Measurements from ENCODE around the gene MOSMO.
"Not testable (repeated sequence)": the region's sequence is repeated elsewhere in the genome, so short reads cannot be mapped to it uniquely, and the experiment has no call there.

Gene MOSMO

DNA sequence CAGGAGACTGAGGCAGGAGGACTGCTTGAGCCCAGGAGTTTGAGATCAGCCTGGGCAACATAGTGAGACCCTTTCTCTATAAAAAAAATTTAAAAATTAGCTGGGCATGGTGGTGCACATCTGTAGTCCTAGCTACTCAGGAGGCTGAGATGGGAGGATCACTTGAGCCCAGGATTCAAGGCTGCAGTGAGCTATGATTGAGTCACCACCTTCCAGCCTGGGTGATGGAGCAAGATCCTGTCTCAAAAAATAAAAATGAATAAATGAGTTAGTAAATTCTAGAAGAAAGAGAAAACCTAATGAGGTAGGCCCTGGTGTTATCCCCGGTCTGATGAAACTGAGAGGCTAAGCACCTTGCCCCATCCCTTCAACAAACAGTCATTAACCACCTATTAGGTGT, 5.9 kb upstream of the MOSMO start:
- DNase-seq (ENCODE audit: low read depth in 2 of 2): not testable (repeated sequence)

DNA sequence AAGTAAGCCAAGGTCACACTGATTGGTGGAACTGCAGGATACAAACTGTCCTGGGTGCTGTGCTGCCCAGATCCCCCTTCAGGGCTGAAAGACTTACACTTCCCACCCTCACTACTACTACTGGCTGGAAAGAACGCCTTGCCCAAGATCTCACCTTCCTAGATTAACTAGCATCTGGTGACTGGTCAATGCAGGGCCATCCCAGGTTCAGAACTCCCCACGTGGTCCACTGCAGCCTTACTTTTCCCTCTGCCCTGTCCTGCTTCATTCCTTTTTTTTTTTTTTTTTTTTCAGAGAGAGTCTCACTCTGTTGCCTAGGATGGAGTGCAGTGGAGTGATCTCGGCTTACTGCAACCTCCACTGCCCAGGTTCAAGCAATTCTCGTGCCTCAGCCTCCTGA, 4.7 kb upstream of the MOSMO start:
- DNase-seq (ENCODE audit: low read depth in 2 of 2): no peak

DNA sequence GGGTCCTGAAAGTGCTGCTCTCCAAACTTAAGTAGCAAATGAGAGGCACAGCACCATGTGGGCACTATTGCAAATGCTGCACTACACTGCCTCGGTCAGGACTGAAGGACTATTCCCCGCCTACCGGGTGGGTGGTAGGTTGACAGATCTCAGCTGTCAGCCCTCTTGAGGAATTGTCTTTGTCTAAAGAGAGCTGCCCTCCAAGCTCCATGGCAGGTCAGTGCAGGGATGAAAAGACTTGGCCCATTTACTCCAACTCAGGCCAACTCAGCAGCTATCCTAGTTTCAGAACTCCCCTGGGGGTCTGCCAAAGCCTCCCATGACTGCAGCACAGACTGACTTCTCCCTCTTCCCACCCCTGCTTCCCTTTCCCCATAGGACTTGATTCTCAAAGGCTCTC, 3.6 kb upstream of the MOSMO start:
- DNase-seq (ENCODE audit: low read depth in 2 of 2): no peak

DNA sequence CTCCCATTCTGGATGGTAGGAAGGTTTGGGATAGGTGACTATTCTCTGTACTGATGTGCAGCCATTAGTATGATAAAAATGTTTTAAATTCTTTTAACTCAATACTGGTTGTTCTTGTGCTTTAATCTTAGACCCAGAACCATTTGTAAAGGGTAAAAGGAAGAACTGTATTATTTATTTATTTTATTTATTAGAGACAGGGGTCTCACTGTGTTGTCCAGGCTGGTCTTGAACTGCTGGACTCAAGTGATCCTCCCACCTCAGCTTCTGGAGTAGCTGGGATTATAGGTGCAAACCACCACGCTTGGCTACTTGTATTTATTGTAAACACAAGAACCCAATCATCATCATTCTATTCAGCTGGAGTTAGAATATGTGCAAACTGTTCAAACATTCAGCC, 2.2 kb upstream of the MOSMO start:
- DNase-seq (ENCODE audit: low read depth in 2 of 2): no peak

DNA sequence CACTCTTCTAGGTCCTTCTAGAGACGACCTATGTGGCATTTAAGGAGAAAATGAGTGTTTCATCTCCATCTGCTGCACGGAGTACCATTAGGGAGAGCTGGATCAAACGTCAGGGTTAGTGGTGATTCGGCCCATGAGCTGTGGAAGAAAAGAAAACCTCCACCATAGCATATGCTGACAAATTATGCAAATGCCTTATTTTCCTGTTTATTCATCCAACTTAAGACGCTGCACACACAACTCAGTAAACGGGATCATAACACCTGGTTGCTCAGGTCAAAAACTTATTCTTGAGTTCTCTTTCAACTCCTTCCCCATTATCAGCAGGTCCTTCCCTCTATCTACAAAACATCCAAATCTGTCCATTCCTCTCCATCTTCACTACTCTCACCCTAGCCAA, 1.3 kb upstream of the MOSMO start:
- no peak for DNase-seq (ENCODE audit: low read depth in 2 of 2)

DNA sequence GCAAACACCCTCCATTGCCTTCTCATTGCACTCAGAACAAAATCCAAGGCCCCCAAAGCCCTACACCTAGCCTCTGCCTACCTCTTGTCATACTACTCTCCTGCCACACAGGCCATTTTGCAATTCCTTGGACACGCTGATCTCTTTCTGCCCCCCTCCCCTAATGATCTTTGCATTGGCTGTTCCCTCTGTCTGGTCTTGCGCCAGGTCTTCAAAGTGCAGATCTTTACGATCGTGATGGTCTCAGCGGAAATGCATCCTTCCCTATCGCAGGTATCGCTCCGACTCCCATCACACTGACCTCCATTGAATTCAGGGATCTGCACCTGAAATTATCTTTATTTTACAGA, 777 bp upstream of the MOSMO start:
- no peak for DNase-seq (ENCODE audit: low read depth in 2 of 2)

DNA sequence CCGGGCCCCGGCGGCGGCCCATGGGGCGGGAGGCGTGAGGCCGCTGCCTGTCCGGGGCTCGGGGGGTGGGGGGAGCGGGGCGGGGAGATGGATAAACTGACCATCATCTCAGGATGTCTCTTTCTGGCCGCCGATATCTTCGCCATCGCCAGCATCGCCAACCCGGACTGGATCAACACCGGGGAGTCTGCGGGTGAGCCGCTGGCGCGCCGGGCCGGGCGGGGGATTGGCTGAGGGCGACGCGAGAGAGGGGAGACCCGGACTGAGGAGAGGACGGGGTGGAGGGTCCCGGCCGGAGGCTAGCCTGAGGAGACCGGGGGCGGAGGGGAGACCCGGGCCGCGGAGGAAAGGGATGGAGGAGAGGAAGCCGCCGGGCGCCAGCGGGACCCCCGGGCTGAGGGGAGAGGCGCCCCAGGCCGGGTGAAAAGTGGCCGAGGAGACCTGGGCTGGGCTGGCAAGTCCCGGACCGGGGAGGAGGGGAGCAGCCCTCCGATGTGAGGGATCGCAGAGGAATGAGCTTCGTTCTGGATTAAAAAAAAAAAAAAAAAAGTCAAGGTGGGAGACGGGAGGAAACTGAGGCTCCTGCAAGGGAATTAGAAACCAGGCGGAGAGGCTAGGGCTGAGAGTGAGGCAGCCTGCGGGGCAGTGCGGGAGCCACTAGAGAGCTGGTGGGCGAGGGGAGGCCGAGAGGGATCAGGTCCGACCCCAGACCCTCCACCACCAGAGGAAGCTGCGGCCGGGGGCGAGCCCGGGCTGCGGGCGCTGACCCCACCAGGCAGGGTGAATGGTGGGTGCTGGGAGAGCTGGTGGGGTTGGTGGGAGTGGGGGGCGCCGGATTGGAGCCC, 526 bp downstream of the MOSMO start:
- DNase-seq (ENCODE audit: low read depth in 2 of 2): no peak

DNA sequence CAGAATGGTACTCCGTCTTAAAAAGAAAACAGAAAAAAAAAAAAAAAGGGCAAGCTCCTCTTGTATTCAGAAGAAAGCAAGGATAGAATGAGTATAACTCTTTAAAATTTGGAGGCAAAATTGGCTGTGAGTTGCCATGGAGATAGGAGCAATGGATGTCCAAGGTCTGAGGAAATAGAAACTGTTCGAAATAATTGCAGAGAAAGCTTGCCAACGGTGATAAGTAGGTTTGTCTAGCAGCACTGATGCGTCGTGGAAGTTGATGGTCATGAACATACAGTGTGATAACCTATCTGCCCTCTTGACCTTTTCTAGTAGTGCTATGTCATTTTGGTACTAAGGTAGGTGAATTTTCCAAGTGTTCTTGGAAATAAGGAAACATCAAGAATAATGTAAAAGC, 3.0 kb downstream of the MOSMO start:
- DNase-seq (ENCODE audit: low read depth in 2 of 2): no peak

DNA sequence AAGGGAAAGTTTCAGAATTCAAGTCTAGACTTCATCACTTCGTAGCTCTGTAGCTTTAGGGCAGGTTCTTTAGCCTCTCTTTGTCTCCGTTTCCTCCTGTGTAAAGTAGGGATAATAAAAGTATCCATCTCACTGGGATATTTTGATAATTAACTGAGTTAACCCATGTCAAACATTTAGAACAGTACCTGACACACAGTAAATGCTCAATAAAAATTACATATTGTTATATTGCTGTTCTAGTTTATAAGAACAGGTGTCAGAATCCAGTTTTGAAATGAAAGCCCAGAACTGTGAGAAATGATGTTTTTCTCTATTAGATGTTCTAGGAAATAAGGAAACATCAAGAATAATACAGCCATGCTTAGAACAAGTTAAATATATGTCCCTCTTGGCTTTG, 4.3 kb downstream of the MOSMO start:
- no peak for DNase-seq (ENCODE audit: low read depth in 2 of 2)

DNA sequence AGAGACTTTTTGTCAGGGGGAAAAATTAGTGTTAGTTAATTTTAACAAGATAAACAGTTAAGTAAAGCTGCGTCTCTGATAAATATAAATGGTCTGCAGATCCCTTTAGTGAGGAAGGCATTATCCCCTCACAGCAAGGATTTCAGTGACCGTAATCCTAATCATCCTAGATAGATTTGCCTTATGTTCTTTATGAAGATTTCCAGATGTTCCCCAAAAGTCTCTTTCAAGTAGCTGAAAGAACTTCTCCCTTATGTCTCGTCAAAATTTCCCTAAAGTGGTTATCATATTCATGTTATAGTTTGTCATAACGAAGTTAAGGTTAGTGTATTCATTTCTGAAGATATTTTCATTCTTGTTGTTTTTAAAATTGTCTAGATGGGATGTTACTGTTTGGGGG, 5.6 kb downstream of the MOSMO start:
- no peak for DNase-seq (ENCODE audit: low read depth in 2 of 2)

DNA sequence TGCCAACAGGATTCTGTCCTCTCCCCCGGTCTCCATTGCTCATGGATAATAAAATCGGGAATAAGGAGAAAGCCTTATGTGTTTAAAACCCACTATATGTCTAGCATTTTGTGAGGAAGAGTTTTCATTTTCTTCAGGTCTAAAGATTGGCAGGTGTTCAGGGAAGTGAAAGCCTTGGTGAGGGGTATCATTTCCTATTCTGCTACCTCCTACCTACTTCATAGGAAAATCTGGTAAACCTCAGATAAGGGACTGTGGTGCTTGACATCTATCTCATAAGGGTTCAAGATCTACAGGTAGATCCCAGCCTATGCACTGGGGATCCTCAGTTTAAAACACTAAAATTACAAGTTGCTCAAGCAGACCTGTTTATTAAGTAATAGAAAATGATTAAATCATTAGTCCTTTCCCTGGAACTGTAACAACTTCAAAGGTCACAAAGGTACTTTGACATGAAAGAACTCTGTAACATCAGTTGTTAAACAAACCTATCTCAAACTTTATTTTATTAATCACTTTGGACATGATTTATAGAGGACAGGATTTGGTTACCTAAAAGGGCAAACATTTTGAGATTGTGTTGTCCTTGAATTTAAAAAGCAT, 6.5 kb downstream of the MOSMO start:
- DNase-seq (ENCODE audit: low read depth in 2 of 2): no peak

DNA sequence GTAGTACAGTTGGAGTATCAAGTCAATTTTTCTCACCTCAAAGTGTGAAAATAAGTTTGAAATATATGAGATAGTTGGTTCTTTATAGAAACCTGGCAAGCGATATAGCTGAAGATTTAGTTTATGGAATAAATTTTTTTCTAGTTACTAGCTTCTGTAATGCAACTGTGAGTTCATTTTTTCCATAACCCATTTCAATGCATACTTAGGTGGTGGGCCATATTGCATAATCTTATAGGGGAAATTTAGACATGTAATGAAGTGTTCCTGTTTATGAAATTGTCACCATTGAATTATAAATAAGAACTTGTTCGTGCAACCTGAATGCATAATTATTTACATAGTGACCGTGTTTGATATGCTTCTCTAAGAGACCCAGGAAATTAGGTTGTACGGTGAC, 9.0 kb downstream of the MOSMO start:
- no peak for DNase-seq (ENCODE audit: low read depth in 2 of 2)

DNA sequence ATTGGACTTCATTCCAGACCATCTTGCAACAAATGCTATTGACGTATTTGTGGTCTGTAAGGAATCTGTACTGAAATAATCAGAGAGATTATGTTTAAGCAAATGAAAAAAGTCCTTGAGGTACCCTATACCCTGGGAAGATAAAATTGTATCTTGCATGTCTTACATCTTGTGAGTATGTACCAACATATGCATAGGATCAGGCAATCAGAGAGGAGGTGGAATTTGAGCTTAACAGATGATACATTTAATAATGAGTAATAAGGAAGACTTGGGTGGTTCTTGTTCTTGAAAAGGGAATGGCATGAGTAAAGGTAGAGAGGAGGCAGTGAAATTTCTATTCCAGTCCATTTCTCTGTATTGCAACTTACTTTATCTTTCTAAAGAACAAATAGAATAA, 10.6 kb downstream of the MOSMO start:
- DNase-seq (ENCODE audit: low read depth in 2 of 2): no peak

DNA sequence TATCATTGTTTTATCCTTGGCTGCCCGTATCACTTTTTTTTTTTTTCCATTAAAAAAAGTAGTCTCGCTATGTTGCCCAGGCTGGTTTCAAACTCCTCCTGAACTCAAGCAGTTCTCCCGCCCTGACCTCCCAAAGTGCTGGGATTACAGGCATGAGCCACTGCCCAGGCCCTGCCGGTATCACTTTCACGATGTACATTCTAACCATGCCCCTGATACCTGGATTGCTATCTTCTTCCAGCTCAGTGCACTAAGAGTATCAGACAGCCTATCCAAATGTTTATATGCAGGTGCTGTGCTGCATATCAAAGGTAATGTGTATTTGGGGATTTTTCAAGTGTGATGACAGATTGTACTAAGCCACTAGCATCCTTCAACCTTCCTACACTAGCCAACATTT, 14.2 kb downstream of the MOSMO start:
- DNase-seq (ENCODE audit: low read depth in 2 of 2): no peak

DNA sequence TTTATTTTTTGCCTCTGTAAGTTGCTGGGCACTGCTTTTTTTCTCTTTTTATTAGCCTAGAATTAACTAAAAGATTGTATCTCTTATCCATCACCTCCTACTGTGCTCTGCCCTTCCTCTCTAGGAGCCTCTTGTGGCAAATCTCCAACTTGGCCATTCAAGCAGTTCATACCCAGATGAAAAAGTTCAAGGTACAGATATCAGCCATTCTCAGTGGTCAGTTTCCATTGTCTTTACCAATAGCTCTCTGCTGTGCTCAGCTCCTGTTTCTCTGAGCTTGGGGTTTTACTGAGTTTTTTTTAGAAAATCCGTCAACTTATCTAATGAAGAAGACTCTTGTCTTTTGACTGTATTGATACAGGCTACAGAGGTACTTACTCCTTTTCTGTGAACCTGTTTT, 15.6 kb downstream of the MOSMO start:
- no peak for DNase-seq (ENCODE audit: low read depth in 2 of 2)

DNA sequence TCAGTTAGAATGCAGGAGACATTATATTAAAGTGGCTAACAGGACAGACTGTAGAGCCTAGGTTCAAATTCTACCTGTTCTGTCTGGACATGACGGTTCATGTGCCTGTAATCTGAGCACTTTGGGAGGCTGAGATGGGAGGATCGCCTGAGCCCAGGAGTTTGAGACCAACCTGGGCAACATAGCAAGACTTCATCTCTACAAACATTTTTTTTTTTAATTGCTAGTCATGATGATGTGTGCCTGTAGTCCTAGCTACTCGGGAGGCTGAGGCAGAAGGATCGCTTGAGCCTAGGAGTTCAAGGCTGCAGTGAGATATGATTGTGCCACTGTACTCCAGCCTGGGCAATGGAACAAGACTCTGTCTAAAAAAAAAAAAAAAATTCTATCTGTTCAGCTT, 16.9 kb downstream of the MOSMO start:
- not testable (repeated sequence) for DNase-seq (ENCODE audit: low read depth in 2 of 2)

DNA sequence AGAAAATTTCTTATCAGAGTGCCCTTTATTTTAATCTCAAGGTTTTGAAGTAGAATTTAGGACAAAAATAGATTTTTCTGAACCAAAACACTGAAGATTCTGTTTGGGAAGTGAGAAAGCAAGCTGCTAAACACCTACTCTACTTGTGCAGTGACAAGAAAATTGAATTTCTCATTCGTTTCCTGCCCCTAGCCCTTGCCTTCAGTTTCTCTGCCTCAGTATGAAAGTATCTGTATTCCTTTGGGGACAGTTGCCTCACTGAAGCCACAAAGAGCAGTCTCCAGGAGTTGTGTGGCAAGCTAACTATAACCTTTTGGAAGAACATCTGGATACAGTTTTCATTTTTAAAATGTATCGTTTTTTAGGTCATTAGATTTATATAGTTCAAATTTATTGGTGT, 19.7 kb downstream of the MOSMO start:
- no peak for DNase-seq (ENCODE audit: low read depth in 2 of 2)

DNA sequence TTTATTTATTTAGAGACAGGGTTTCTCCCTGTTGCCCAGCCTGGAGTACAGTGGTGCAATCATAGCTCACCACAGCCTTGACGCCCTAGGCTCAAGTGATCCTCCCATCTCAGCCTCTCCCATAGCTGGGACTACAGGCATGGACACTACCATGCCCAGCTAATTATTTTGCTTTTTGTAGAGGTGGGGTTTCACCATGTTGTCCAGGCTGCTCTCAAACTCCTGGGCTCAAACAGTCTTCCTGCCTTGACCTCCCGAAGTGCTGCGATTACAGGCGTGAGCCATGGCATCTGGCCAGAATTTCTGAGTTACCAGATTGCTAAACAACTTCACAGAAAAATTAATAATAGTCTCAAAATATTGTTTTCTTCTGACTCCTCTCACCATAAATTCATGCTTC, 21.7 kb downstream of the MOSMO start:
- DNase-seq (ENCODE audit: low read depth in 2 of 2): no peak

DNA sequence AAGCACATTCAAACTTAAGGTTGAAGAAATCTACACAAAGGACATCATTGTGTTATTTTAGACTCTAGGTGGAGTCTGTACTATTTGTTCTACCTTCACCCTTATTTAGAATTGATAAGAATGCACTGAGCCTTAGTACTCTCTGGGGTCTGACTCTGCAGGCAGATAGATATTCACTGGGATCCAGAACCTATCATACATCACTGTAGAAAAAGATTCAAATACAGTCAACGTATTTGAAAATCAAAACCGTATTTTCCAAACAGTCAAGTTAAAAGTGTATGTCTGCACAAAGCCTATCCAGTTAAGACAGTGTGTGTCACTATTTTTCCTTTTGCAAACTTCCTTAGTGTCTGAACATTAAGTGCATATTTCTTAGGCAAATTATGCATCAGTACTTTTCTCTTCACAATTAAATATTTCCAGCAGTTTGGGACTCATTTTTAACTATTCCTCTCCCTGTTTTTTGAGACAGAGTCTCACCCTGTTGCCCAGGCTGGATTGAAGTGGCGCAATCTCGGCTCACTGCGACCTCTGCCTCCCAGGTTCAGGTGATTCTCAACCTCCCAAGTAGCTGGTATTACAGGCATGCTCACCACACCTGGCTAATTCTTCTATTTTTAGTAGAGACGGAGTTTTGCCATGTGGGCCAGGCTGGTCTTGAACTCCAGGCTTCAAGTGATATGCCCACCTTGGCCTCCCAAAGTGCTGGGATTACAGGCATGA, 22.3 kb downstream of the MOSMO start:
- no peak for DNase-seq (ENCODE audit: low read depth in 2 of 2)

DNA sequence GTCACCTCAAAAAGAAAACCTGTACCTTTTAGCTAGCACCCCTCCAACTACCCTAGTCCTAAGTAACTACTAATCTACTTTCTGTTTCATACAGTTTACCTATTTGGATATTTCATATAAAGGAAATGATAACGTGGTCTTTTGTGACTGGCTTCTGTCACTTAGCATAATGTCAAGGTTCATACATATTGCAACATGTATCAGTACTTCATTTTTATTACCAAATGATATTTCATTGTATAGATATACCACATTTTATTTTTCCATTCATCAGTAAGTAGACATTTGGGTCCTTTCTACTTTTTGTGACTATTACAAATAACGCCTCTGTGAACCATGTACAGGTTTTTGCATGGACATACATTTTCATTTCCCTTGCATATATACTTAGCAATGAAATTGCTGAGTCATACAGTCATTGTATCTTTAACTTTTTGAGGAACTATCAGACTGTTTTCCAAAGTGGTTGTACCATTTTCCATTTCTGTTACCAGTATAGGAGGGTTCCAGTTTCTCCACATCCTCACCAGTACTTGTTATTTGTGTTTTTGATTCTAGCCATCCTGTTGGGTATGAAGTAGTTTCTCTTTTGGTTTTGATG, 23.7 kb downstream of the MOSMO start:
- DNase-seq (ENCODE audit: low read depth in 2 of 2): no peak

DNA sequence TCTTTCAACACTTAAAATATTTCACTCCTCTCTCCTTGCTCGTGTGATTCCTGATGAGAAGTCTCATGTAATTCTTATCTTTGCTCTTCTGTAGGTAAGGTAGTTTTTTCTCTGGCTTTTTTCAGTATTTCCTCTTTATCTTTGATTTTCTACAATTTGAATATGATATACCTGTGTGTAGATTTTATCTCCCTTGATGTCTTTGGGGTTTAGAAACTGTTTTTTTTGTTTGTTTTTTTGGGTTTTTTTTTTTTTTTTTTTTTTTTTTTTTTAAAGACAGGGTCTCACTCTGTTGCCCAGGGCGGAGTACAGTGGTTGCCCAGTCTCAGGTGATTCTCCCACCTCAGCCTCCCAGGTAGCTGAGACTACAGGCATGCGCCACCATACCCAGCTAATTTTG, 26.6 kb downstream of the MOSMO start:
- no peak for DNase-seq (ENCODE audit: low read depth in 2 of 2)

DNA sequence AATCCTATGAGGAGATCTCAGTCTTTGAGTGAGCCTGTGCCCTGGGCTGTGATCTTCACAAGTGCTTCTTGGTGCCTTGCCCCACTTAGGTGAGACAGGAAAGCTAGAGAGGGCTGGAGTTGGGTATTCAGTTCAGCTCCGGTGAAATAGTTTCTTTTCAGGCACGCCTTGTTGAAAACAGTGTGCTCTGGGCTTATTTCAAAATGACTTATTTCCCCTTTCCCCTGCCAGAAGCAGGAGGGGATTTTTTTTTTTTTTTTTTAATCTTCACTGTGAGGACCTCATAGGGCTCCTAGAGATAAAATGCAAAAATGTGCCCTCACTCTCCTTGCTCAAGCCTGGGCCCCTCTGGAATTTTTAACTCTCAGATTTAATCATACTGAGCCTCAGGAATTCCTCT, 27.2 kb downstream of the MOSMO start:
- DNase-seq (ENCODE audit: low read depth in 2 of 2): no peak

DNA sequence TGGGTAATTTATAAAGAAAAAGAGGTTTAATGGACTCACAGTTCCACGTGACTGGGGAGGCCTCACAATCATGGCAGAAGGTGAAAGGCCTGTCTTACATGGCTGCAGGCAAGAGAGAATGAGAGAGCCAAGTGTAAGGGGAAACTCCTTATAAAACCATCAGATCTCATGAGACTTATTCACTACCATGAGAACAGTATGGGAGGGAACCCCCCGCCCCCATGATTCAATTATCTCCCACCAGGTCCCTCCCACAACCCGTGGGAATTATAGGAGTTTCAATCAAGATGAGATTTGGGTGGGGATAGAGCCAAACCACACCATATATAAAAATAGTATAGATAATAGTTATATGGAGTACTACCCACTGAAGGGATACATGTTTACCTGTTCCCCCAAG, 36.0 kb downstream of the MOSMO start:
- DNase-seq (ENCODE audit: low read depth in 2 of 2): not testable (repeated sequence)

Data from fibroblast of skin of left quadriceps (primary cell).